H9 (cell line): ENCODE data around the gene DOK5. TPM values are rescaled to one million over a fixed set of nuclear protein-coding genes. Genes with fewer than 3 reads are reported as not detected.

Source experiments
- DNase-seq: peaks from one replicate; pipeline ENCODE4 v3.0.0-alpha.2; 2017
- H2AFZ ChIP-seq: one replicate; pipeline ENCODE4 v1.6.1; 2013; ENCODE audit warnings: mild to moderate bottlenecking, low read length, control low read depth, moderate library complexity
- H2AK5ac ChIP-seq: 2 replicates; pipeline ENCODE4 v1.6.1; 2013; ENCODE audit warnings: low read length, control low read depth, mixed read lengths; ENCODE audit not compliant: insufficient read length
- H2BK120ac ChIP-seq: one replicate; pipeline ENCODE4 v1.6.1; 2013; ENCODE audit warnings: low read depth, mild to moderate bottlenecking, low read length, control low read depth, inconsistent platforms; ENCODE audit not compliant: poor library complexity, severe bottlenecking
- H2BK12ac ChIP-seq: 2 replicates; pipeline ENCODE4 v1.6.1; 2013; ENCODE audit warnings: low read length, control low read depth, mixed read lengths, low read depth; ENCODE audit not compliant: insufficient read length
- H2BK15ac ChIP-seq: 2 replicates; pipeline ENCODE4 v1.6.1; 2013; ENCODE audit warnings: low read depth, low read length, control low read depth
- H2BK20ac ChIP-seq: one replicate; pipeline ENCODE4 v1.6.1; 2013; ENCODE audit warnings: low read depth, mild to moderate bottlenecking, low read length, control low read depth, inconsistent platforms; ENCODE audit not compliant: poor library complexity, severe bottlenecking
- H2BK5ac ChIP-seq: 2 replicates; pipeline ENCODE4 v1.6.1; 2013; ENCODE audit warnings: low read length, control low read depth, mixed read lengths; ENCODE audit not compliant: insufficient read length
- H3K14ac ChIP-seq: 2 replicates; pipeline ENCODE4 v1.6.1; 2013; ENCODE audit warnings: low read length, control low read depth; ENCODE audit not compliant: insufficient read depth
- H3K18ac ChIP-seq: 2 replicates; pipeline ENCODE4 v1.6.1; 2013; ENCODE audit warnings: low read depth, mild to moderate bottlenecking, mixed read lengths, low read length, control low read depth; ENCODE audit not compliant: insufficient read length
- H3K23ac ChIP-seq: 2 replicates; pipeline ENCODE4 v1.6.1; 2013; ENCODE audit warnings: low read length, control low read depth, mixed read lengths, low read depth; ENCODE audit not compliant: insufficient read length
- H3K23me2 ChIP-seq: 2 replicates; pipeline ENCODE4 v1.6.1; 2013; ENCODE audit warnings: low read depth, mild to moderate bottlenecking, mixed read lengths, low read length, control low read depth; ENCODE audit not compliant: insufficient read length, poor library complexity, severe bottlenecking
- H3K27ac ChIP-seq: 2 replicates; pipeline ENCODE4 v1.5.1; 2013; ENCODE audit warnings: low read length, control low read depth, mixed read lengths, low read depth; ENCODE audit not compliant: insufficient read length
- H3K27me3 ChIP-seq: 2 replicates; pipeline ENCODE4 v1.6.1; 2013; ENCODE audit warnings: low read length, control low read depth, inconsistent platforms; ENCODE audit not compliant: insufficient read depth
- H3K4ac ChIP-seq: 2 replicates; pipeline ENCODE4 v1.6.1; 2013; ENCODE audit warnings: low read depth, mild to moderate bottlenecking, control low read depth, inconsistent platforms, low read length, moderate library complexity
- H3K4me1 ChIP-seq: 2 replicates; pipeline ENCODE4 v1.6.1; 2013; ENCODE audit warnings: low read length, control low read depth, inconsistent platforms; ENCODE audit not compliant: insufficient read depth
- H3K4me2 ChIP-seq: 2 replicates; pipeline ENCODE4 v1.6.1; 2013; ENCODE audit warnings: low read length, control low read depth, mixed read lengths; ENCODE audit not compliant: insufficient read length, insufficient read depth
- H3K56ac ChIP-seq: 2 replicates; pipeline ENCODE4 v1.6.1; 2013; ENCODE audit warnings: low read depth, mild to moderate bottlenecking, mixed read lengths, low read length, control low read depth; ENCODE audit not compliant: insufficient read length
- H3K79me1 ChIP-seq: 2 replicates; pipeline ENCODE4 v1.6.1; 2013; ENCODE audit warnings: low read depth, mild to moderate bottlenecking, moderate library complexity, low read length, control low read depth, inconsistent platforms; ENCODE audit not compliant: insufficient read depth, poor library complexity, severe bottlenecking
- H3K79me2 ChIP-seq: 2 replicates; pipeline ENCODE4 v1.6.1; 2013; ENCODE audit warnings: low read length, control low read depth, inconsistent platforms; ENCODE audit not compliant: insufficient read depth
- H3K9ac ChIP-seq: 2 replicates; pipeline ENCODE4 v1.6.1; 2013; ENCODE audit warnings: low read length, control low read depth, mixed read lengths; ENCODE audit not compliant: insufficient read length; ENCODE audit errors: extremely low read depth
- H3K9me3 ChIP-seq: one replicate; pipeline ENCODE4 v1.6.1; 2013; ENCODE audit warnings: low read depth, low read length, inconsistent platforms; ENCODE audit not compliant: control insufficient read depth
- H3T11ph ChIP-seq: one replicate; pipeline ENCODE4 v1.6.1; 2013; ENCODE audit warnings: mild to moderate bottlenecking, low read length, control low read depth, inconsistent platforms
- H4K20me1 ChIP-seq: one replicate; pipeline ENCODE4 v1.6.1; 2013; ENCODE audit not compliant: control insufficient read depth, insufficient read length, insufficient read depth
- H4K5ac ChIP-seq: 2 replicates; pipeline ENCODE4 v1.6.1; 2013; ENCODE audit warnings: low read depth, mild to moderate bottlenecking, mixed read lengths, low read length, control low read depth; ENCODE audit not compliant: insufficient read length
- H4K8ac ChIP-seq: replicated peaks from 2 replicates; pipeline ENCODE4 v1.6.1; 2013; ENCODE audit warnings: low read length, control low read depth, mixed read lengths, low read depth; ENCODE audit not compliant: insufficient read length
- H4K91ac ChIP-seq: 2 replicates; pipeline ENCODE4 v1.6.1; 2013; ENCODE audit warnings: low read depth, mild to moderate bottlenecking, moderate library complexity, mixed read lengths, low read length, control low read depth; ENCODE audit not compliant: insufficient read length
- H3K27ac Mint-ChIP-seq, 3 experiments: 2 replicates in 2 of 3; 3 replicates in 1 of 3; pipeline ENCODE4 v1.8.0; 2020 to 2021; ENCODE audit warnings: mixed read lengths in 3 of 3, mild to moderate bottlenecking in 1 of 3, moderate library complexity in 1 of 3
- H3K27me3 Mint-ChIP-seq: 2 replicates; pipeline ENCODE4 v1.8.0; 2021; ENCODE audit warnings: low read depth, mild to moderate bottlenecking, moderate library complexity, mixed read lengths
- H3K36me3 Mint-ChIP-seq, 3 experiments: 2 replicates in 2 of 3; 3 replicates in 1 of 3; pipeline ENCODE4 v1.8.0; 2020 to 2021; ENCODE audit warnings: low read depth in 3 of 3, mixed read lengths in 3 of 3; ENCODE audit not compliant: insufficient read depth in 1 of 3
- H3K4me1 Mint-ChIP-seq, 2 experiments: 2 replicates each; pipeline ENCODE4 v1.8.0; 2020; ENCODE audit warnings: mixed read lengths in 2 of 2
- H3K4me3 Mint-ChIP-seq, 2 experiments: 2 replicates in 1 of 2; 3 replicates in 1 of 2; pipeline ENCODE4 v1.8.0; 2020 to 2021; ENCODE audit warnings: mild to moderate bottlenecking in 2 of 2, mixed read lengths in 2 of 2, moderate library complexity in 1 of 2
- H3K9me3 Mint-ChIP-seq, 2 experiments: 2 replicates in 1 of 2; 3 replicates in 1 of 2; pipeline ENCODE4 v1.8.0; 2020; ENCODE audit warnings: mild to moderate bottlenecking in 2 of 2, mixed read lengths in 2 of 2, moderate library complexity in 1 of 2
- WGBS: extraction: QIAGEN DNeasy Blood & Tissue Kit; methylation state at CpG from one replicate; pipeline ENCODE4 v1.1.7; 2013; ENCODE audit warnings: missing lambda C conversion rate, low lambda C conversion rate, mixed read lengths; ENCODE audit not compliant: insufficient read length; ENCODE audit errors: extremely low coverage; 5-methylcytosine and 5-hydroxymethylcytosine counted together
- total RNA-seq: library from RNA; stranded (reverse); gene quantifications from 2 replicates; pipeline ENCODE4 v1.2.1, GENCODE V29; 2021
- TF ChIP-seq, protein P1 (sequence below): fragments of 200-600 bp; sonication (generic); conservative IDR thresholded peaks from 3 replicates; pipeline ENCODE4 v1.8.0; 2021; ENCODE audit warnings: antibody characterized with exemption, mild to moderate bottlenecking

DOK5 gene
- total RNA-seq, 1 experiment from 2014 or later, result 4.5 TPM

DNA sequence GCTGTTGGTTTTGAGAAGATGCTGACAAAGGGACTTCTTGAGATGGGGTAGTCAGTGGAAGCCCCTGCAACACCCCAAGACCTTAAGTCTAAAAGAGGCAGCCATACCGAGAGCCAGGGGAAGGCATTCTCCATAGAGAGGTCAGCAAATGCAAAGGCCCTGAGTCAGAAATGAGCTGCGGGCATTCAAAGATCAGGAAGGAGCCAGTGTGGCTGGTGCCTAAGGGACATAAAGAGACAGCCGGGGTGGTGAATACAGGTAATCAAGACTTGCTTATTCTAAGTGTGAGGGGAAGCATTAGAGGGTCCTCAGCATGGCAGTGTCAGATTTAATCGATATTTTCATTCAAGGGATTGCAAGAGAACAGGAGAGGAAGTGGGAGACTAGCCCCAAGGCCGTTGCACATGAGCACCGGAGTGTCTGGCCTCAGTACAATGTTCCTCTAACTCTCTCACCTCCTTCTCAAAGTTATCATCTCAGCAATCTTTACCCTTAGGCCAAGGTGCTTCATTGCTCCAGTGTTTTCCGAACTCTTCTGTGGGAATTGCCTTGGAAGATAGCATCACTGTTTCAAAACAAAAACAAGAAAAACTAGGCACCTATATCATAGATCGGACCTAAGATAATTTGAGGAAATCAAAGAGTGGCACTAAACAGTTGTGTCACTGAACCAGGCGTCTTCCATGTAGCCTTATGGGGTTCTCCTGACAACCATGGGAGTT is 173.2 kb downstream of the DOK5 start:
- Mint-ChIP-seq H3K4me3 (no peak overlapping the region), H3K27ac (no peak overlapping the region), H3K4me1 (peaks cover 0 to 2% of the 10 kb centered on the region in 2 experiments; a peak in 1 of 4 replicates), H3K36me3 (no peaks in the 10 kb centered on the region), H3K27me3 (no peaks in the 10 kb centered on the region), H3K9me3 (no peaks in the 10 kb centered on the region)
- Histone ChIP-seq H3K9me3 (no peaks in the 10 kb centered on the region), H3K79me2 (no peaks in the 10 kb centered on the region), H3K23ac (no peak overlapping the region), H3K4ac (no peak overlapping the region), H3K23me2 (no peaks in the 10 kb centered on the region), H3K27me3 (no peaks in the 10 kb centered on the region), H4K8ac (no peak overlapping the region), H3K9ac (no peak overlapping the region), H3K4me2 (no peak overlapping the region), H3T11ph (no peak overlapping the region), H3K56ac (no peak overlapping the region), H3K14ac (no peak overlapping the region), H2BK120ac (no peak overlapping the region), H3K27ac (no peak overlapping the region), H2AK5ac (no peak overlapping the region), H2BK20ac (no peak overlapping the region), H2AFZ (no peak overlapping the region), H4K20me1 (no peaks in the 10 kb centered on the region), H3K18ac (no peak overlapping the region), H4K5ac (no peak overlapping the region), H2BK12ac (no peak overlapping the region), H2BK15ac (no peak overlapping the region), H3K79me1 (no peaks in the 10 kb centered on the region), H2BK5ac (no peak overlapping the region), H4K91ac (no peak overlapping the region), H3K4me1 (no peaks in the 10 kb centered on the region)
- no CpG with 5 or more reads among the region's 9 CpGs for WGBS
- TF ChIP-seq, protein P1, sequence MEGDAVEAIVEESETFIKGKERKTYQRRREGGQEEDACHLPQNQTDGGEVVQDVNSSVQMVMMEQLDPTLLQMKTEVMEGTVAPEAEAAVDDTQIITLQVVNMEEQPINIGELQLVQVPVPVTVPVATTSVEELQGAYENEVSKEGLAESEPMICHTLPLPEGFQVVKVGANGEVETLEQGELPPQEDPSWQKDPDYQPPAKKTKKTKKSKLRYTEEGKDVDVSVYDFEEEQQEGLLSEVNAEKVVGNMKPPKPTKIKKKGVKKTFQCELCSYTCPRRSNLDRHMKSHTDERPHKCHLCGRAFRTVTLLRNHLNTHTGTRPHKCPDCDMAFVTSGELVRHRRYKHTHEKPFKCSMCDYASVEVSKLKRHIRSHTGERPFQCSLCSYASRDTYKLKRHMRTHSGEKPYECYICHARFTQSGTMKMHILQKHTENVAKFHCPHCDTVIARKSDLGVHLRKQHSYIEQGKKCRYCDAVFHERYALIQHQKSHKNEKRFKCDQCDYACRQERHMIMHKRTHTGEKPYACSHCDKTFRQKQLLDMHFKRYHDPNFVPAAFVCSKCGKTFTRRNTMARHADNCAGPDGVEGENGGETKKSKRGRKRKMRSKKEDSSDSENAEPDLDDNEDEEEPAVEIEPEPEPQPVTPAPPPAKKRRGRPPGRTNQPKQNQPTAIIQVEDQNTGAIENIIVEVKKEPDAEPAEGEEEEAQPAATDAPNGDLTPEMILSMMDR, result no peak
- DNase-seq, result no peak
